ENCODE measurements around the gene PRR3.

DNA sequence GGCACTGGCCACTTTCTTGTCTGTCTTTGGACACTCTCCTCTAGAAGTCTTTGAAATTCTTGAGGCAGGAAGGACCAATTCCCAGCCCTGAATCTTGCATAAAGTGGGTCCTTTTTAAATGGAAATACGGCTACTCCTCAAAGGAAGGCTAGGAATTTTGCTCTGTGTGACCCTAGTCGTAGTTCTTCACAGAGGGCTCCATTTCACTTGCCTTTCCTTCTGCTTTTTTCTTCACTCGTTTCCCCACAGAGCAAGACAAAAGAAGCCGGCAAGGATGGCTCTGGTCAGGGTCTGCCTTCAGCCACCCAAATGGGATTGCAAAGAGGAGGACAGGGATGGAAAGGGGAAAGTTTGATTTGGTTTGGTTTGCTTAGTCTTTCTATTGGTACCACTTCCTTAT is 42.0 kb upstream of the PRR3 start:
- no peak for TF ChIP-seq POLR2A (IDR thresholded peaks at IDR 0.05)
- no peak for TF ChIP-seq CTCF (IDR thresholded peaks at IDR 0.05)

All from tibial nerve (tissue), 3 donors.